ENCODE measurements around the gene RARS2. TPM values are rescaled to one million over a fixed set of nuclear protein-coding genes. Genes with fewer than 3 reads are reported as not detected.

RARS2 gene
- total and polyA plus RNA-seq, 2 experiments from 2014 or later = 31.8 to 38.5 TPM

- no peaks in the 10 kb centered on the region for H3K27me3 Mint-ChIP-seq (ENCODE audit: insufficient read depth, low read depth, poor library complexity)
- Histone ChIP-seq H3K27ac (ENCODE audit: low read depth) (no peak overlapping the region), H4K20me1 (replicated peaks; ENCODE audit: insufficient read depth) (no peaks in the 10 kb centered on the region), H3K4me1 (ENCODE audit: insufficient read depth) (no peaks in the 10 kb centered on the region), H3K4me3 (no peak overlapping the region), H3K4me2 (no peak overlapping the region), H3K36me3 (ENCODE audit: insufficient read depth) (peaks cover 26% of the 10 kb centered on the region; the same call in 1 of the 2 replicates), H3K79me2 (replicated peaks; ENCODE audit: insufficient read depth) (no peaks in the 10 kb centered on the region), H3K9me2 (ENCODE audit: insufficient read depth) (no peaks in the 10 kb centered on the region), H3F3A (replicated peaks; ENCODE audit: low read depth) (no peaks in the 10 kb centered on the region), H2AFZ (no peak overlapping the region), H3K27me3 (ENCODE audit: insufficient read depth) (no peaks in the 10 kb centered on the region)
- TF ChIP-seq STAT1 (IDR thresholded peaks at IDR 0.05; ENCODE audit: unreplicated experiment) (no peak), ZNF331 (CRISPR knock-in tag; IDR thresholded peaks at IDR 0.05; ENCODE audit: low read depth) (no peak), EZH2 (IDR thresholded peaks at IDR 0.05; ENCODE audit: low read depth, unreplicated experiment) (no peak), CREB1 (CRISPR knock-in tag; IDR thresholded peaks at IDR 0.05; ENCODE audit: low read depth) (no peak), ETS1 (IDR thresholded peaks at IDR 0.05) (no peak), NANOG (IDR thresholded peaks at IDR 0.05; ENCODE audit: borderline replicate concordance) (no peak), ZNF114 (CRISPR knock-in tag; IDR thresholded peaks at IDR 0.05) (no peak), POLR2AphosphoS5 (IDR thresholded peaks at IDR 0.05; ENCODE audit: low read depth) (no peak)
- TF ChIP-seq, protein P1, sequence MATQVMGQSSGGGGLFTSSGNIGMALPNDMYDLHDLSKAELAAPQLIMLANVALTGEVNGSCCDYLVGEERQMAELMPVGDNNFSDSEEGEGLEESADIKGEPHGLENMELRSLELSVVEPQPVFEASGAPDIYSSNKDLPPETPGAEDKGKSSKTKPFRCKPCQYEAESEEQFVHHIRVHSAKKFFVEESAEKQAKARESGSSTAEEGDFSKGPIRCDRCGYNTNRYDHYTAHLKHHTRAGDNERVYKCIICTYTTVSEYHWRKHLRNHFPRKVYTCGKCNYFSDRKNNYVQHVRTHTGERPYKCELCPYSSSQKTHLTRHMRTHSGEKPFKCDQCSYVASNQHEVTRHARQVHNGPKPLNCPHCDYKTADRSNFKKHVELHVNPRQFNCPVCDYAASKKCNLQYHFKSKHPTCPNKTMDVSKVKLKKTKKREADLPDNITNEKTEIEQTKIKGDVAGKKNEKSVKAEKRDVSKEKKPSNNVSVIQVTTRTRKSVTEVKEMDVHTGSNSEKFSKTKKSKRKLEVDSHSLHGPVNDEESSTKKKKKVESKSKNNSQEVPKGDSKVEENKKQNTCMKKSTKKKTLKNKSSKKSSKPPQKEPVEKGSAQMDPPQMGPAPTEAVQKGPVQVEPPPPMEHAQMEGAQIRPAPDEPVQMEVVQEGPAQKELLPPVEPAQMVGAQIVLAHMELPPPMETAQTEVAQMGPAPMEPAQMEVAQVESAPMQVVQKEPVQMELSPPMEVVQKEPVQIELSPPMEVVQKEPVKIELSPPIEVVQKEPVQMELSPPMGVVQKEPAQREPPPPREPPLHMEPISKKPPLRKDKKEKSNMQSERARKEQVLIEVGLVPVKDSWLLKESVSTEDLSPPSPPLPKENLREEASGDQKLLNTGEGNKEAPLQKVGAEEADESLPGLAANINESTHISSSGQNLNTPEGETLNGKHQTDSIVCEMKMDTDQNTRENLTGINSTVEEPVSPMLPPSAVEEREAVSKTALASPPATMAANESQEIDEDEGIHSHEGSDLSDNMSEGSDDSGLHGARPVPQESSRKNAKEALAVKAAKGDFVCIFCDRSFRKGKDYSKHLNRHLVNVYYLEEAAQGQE (IDR thresholded peaks at IDR 0.05; ENCODE audit: unreplicated experiment) = no peak
- TF ChIP-seq, protein P2, sequence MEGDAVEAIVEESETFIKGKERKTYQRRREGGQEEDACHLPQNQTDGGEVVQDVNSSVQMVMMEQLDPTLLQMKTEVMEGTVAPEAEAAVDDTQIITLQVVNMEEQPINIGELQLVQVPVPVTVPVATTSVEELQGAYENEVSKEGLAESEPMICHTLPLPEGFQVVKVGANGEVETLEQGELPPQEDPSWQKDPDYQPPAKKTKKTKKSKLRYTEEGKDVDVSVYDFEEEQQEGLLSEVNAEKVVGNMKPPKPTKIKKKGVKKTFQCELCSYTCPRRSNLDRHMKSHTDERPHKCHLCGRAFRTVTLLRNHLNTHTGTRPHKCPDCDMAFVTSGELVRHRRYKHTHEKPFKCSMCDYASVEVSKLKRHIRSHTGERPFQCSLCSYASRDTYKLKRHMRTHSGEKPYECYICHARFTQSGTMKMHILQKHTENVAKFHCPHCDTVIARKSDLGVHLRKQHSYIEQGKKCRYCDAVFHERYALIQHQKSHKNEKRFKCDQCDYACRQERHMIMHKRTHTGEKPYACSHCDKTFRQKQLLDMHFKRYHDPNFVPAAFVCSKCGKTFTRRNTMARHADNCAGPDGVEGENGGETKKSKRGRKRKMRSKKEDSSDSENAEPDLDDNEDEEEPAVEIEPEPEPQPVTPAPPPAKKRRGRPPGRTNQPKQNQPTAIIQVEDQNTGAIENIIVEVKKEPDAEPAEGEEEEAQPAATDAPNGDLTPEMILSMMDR (conservative IDR thresholded peaks at IDR 0.05; ENCODE audit: low read depth in 2 of 2) = no peak
- ATAC-seq (no peak), DNase-seq (ENCODE audit: low spot score) (no peak)
- H3K27ac Mint-ChIP-seq = no peak overlapping the region
- H3K9me3 Mint-ChIP-seq = no peaks in the 10 kb centered on the region
- peaks cover 58% of the 10 kb centered on the region for H3K36me3 Mint-ChIP-seq (ENCODE audit: low read depth)
- no peak overlapping the region for H3K4me3 Mint-ChIP-seq
- H3K4me1 Mint-ChIP-seq = no peaks in the 10 kb centered on the region
Observed at GRCh38 chr6:87518453-87518852, 71.3 kb downstream of the RARS2 start.

DNA sequence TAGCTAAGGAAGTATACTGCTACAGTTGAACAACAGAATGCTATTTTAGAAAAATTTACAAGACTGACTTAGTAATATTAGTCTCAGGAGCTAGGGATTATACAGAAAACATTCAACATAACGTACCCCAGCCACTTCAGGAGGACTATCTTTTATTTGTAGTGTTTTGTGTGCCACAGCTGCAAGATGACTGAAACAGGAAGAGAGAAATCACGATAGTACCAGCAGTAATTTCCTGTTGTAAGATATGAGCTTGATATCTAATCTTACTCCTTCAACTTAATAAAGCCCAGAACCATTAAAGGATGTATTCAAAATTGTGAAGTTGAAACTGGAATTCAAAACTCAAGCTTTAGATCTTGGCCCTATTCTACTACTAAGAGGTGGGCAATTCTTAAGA is 75.0 kb downstream of the RARS2 start:
- no peak overlapping the region for H3K4me3 Mint-ChIP-seq
- no peak overlapping the region for H3K4me2 ChIP-seq
- no peak overlapping the region for H3K4me3 ChIP-seq
- H3K79me2 ChIP-seq (replicated peaks; ENCODE audit: insufficient read depth) = no peaks in the 10 kb centered on the region
- no peak overlapping the region for H3K27ac ChIP-seq (ENCODE audit: low read depth)
- H3K4me1 ChIP-seq (ENCODE audit: insufficient read depth) = no peaks in the 10 kb centered on the region
- no peaks in the 10 kb centered on the region for H3K9me3 Mint-ChIP-seq
- no peaks in the 10 kb centered on the region for H3K4me1 Mint-ChIP-seq
- peaks cover 32% of the 10 kb centered on the region for H3K36me3 ChIP-seq (ENCODE audit: insufficient read depth)
- H2AFZ ChIP-seq = no peak overlapping the region
- H3K27ac Mint-ChIP-seq = no peak overlapping the region
- H3K9me2 ChIP-seq (ENCODE audit: insufficient read depth) = no peaks in the 10 kb centered on the region
- H3K27me3 ChIP-seq (ENCODE audit: insufficient read depth) = no peaks in the 10 kb centered on the region
- ATAC-seq = no peak
- DNase-seq (ENCODE audit: low spot score) = no peak
- no peaks in the 10 kb centered on the region for H3K27me3 Mint-ChIP-seq (ENCODE audit: insufficient read depth, low read depth, poor library complexity)
- H3K36me3 Mint-ChIP-seq (ENCODE audit: low read depth) = peaks cover 59% of the 10 kb centered on the region
- no peaks in the 10 kb centered on the region for H3F3A ChIP-seq (replicated peaks; ENCODE audit: low read depth)
- H4K20me1 ChIP-seq (replicated peaks; ENCODE audit: insufficient read depth) = no peaks in the 10 kb centered on the region; the same call in 1 of the 2 replicates
- TF ChIP-seq CREB1 (CRISPR knock-in tag; IDR thresholded peaks at IDR 0.05; ENCODE audit: low read depth) (no peak), EZH2 (IDR thresholded peaks at IDR 0.05; ENCODE audit: low read depth, unreplicated experiment) (no peak), POLR2AphosphoS5 (IDR thresholded peaks at IDR 0.05; ENCODE audit: low read depth) (no peak), EZH2phosphoT487 (IDR thresholded peaks at IDR 0.05; ENCODE audit: unreplicated experiment) (no peak), ETS1 (IDR thresholded peaks at IDR 0.05) (no peak), ZNF331 (CRISPR knock-in tag; IDR thresholded peaks at IDR 0.05; ENCODE audit: low read depth) (no peak), STAT1 (IDR thresholded peaks at IDR 0.05; ENCODE audit: unreplicated experiment) (no peak)
- TF ChIP-seq, protein P2 (conservative IDR thresholded peaks at IDR 0.05; ENCODE audit: low read depth in 2 of 2) = no peak
